Muscle layer of colon (tissue), 2 donors: ENCODE measurements around the gene CHN2.
"Not testable (repeated sequence)": the region's sequence is repeated elsewhere in the genome, so short reads cannot be mapped to it uniquely, and the experiment has no call there.

ENCODE experiments used
- H3K27ac ChIP-seq: one replicate; pipeline ENCODE4 v1.7.0; 2013; ENCODE audit warnings: low read depth, mild to moderate bottlenecking, low read length, moderate library complexity
- H3K27me3 ChIP-seq, 2 donors: one replicate each; pipeline ENCODE4 v1.7.0; 2013; ENCODE audit warnings: low read length in 2 of 2, mild to moderate bottlenecking in 2 of 2; ENCODE audit not compliant: insufficient read depth in 2 of 2, control insufficient read depth in 1 of 2
- H3K36me3 ChIP-seq: one replicate; pipeline ENCODE4 v1.7.0; 2013; ENCODE audit warnings: mild to moderate bottlenecking, low read length; ENCODE audit not compliant: insufficient read depth
- H3K4me1 ChIP-seq: one replicate; pipeline ENCODE4 v1.7.0; 2013; ENCODE audit warnings: mild to moderate bottlenecking, low read length; ENCODE audit not compliant: insufficient read depth
- H3K4me3 ChIP-seq, 2 donors: one replicate each; pipeline ENCODE4 v1.7.0; 2013; ENCODE audit warnings: low read length in 2 of 2, low read depth in 1 of 2, mild to moderate bottlenecking in 1 of 2, moderate library complexity in 1 of 2
- H3K9ac ChIP-seq: one replicate; pipeline ENCODE4 v1.7.0; 2013; ENCODE audit warnings: low read length
- H3K9me3 ChIP-seq: one replicate; pipeline ENCODE4 v1.7.0; 2013; ENCODE audit warnings: mild to moderate bottlenecking, low read length
- donor health status: abdominal sarcoma.
- donor health status: Adenocarcinoma of cecum.

CHN2 gene

DNA sequence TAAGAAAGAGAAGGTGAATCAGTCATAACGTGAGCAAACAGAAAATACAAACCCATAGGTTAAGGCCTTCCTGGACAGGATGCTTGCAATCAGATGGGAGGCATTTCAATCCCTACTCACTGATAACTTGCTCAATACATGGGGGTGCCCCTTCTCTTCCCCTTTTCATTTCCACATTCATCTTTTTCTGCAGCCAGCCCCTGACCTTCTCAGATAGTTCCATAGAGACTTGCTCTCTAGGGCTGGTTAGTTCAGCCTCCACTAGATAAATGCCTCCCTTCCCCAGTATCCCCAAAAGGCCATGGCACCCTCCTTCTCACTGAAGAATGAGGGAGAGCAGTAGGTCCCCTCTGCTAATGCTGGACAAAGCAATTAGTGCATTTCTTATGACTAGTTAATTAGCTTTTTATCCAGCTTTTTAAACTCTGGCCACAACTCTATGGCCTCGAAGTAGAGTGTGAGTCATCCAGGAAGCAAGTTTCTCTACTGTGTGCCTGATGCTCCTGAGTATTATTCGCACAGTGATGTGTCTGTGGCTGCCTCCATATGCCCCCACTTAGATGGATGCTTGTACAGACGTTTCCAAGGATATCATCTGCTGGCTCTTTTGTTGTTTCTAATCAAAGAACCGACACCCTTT lies 12.7 kb downstream of the CHN2 start:
- Histone ChIP-seq H3K36me3 (no peaks in the 10 kb centered on the region), H3K4me3 (no peak overlapping the region), H3K27me3 (no peaks in the 10 kb centered on the region), H3K4me1 (no peaks in the 10 kb centered on the region), H3K9me3 (no peaks in the 10 kb centered on the region), H3K9ac (no peak overlapping the region), H3K27ac (no peak overlapping the region)

DNA sequence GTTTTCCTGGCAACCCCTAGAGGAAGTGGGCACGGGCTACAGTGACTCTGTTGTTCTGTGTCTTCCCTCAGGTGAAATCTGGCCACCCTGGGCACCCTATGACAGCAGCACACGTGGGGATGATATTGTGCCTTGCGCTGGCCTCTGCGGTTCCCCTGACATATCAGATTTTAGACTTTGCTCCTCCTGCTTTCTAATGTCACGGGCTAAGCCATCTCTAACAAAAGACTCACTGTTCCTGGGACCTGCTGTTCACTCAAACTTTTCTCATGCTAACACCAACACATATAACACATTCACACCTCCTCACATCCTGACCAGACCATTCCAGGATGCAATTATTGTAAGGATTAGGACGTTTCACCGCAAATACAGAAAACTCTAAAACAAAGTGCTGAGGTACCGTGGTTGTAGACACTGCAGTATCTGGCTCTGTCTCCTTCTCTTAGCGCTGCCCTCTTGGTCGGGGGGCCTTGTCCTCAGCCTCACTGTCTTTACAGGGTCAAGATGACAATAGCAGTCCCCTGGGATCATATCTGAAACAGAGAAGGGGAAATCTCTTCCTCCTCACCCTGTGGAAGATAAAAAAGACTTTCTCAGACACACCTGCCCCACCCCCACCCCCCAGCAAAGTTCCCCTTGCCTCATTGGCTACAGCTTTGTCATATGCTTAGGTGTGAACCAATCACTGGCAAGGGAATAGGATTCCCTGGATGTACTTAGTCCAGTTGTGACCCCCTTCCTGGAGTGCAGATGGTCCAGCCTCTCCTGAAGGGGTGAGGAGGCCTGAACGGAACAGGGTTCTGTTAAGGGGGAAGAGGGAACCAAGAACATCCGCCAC lies 14.1 kb downstream of the CHN2 start:
- no peak overlapping the region for H3K4me3 ChIP-seq
- H3K4me1 ChIP-seq, result no peaks in the 10 kb centered on the region
- H3K36me3 ChIP-seq, result no peaks in the 10 kb centered on the region
- H3K27me3 ChIP-seq, result no peaks in the 10 kb centered on the region
- H3K9ac ChIP-seq, result no peak overlapping the region
- H3K27ac ChIP-seq, result no peak overlapping the region
- H3K9me3 ChIP-seq, result no peaks in the 10 kb centered on the region

DNA sequence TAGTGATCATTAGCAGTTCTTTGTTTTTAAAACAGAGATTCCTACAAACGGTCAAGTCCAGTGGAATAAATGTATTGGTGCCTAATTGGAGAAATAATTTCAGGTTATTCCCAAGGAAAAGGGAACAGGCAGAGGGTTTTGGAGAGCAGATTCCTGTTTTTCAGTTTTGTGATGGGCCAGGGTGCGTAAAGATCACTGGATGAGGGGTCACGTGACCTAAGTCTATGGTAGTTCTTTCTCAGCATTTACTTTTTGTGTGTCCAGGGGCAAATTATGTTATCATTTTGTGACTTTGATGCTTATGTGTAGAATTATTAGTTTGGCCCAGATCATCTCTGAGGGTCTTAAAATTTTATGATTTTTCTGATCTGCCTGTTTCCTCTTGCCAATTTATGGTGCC lies 15.2 kb downstream of the CHN2 start:
- Histone ChIP-seq H3K27me3 (no peaks in the 10 kb centered on the region), H3K27ac (no peak overlapping the region), H3K9ac (no peak overlapping the region), H3K9me3 (no peaks in the 10 kb centered on the region), H3K4me3 (no peak overlapping the region), H3K4me1 (no peaks in the 10 kb centered on the region), H3K36me3 (no peaks in the 10 kb centered on the region)

DNA sequence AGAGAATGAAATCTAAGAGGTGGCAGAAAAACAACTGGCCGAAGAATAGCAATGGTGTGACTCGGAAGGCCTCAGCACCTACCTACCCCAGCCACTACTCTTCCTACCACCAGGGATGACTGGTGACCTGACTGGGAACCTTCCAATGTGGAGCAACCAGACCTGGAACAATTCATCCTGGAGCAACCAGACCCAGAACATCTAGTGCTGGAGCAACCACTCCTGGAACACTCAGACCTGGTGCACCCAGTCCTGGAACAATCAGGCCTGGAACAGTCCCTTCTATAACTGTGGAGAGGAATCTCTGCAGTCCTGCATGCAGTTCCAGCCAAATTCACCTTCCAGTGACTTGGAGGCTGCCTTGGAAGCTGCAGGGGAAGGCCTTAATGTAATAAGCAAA lies 18.2 kb downstream of the CHN2 start:
- H3K4me1 ChIP-seq, H3K27me3 ChIP-seq, H3K9ac ChIP-seq, H3K4me3 ChIP-seq, H3K27ac ChIP-seq, H3K9me3 ChIP-seq, H3K36me3 ChIP-seq: not testable (repeated sequence)

DNA sequence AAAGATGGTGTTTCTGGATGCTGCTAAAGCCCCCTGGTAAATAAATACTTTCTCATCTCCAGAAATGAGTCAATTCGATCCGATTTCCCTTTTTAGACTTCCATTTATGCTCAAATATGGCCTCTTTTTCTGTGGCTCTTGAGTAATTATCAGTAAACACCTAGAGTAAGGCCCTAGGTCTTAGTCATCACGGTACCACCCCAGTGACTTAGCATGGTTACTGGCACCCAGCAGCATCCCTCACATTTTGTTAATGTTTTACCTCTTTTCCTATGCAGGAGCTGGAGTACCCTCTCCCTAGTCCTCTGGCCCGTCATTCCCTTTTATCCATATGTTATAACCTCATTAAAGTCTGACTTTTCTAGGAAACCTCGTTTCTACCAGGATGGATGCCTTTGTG lies 19.5 kb downstream of the CHN2 start:
- Histone ChIP-seq H3K27ac (no peak overlapping the region), H3K4me3 (no peak overlapping the region), H3K36me3 (no peaks in the 10 kb centered on the region), H3K9me3 (no peaks in the 10 kb centered on the region), H3K4me1 (no peaks in the 10 kb centered on the region), H3K27me3 (no peaks in the 10 kb centered on the region), H3K9ac (no peak overlapping the region)

DNA sequence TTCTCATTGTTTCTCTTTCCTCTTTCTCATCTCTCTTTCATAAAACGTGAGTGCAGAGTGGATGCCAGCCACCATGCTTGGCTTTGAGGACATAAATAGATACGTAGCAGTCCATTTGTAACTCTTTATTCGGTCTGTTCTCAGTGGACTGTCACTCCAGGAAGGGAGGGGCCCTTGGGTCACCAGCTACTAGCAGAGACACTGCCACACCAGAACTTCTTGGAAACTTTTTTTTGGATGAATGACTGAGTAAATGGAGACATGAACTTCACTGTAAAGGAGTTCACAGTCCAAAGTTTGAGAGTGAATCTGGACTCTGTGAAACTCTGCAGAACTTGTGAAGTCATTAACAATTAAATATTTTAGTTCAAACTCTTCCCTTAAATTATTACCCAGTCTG lies 20.2 kb downstream of the CHN2 start:
- no peaks in the 10 kb centered on the region for H3K4me1 ChIP-seq
- no peak overlapping the region for H3K27ac ChIP-seq
- H3K4me3 ChIP-seq, result no peak overlapping the region
- no peaks in the 10 kb centered on the region for H3K36me3 ChIP-seq
- no peaks in the 10 kb centered on the region for H3K27me3 ChIP-seq
- no peaks in the 10 kb centered on the region for H3K9me3 ChIP-seq
- H3K9ac ChIP-seq, result no peak overlapping the region

DNA sequence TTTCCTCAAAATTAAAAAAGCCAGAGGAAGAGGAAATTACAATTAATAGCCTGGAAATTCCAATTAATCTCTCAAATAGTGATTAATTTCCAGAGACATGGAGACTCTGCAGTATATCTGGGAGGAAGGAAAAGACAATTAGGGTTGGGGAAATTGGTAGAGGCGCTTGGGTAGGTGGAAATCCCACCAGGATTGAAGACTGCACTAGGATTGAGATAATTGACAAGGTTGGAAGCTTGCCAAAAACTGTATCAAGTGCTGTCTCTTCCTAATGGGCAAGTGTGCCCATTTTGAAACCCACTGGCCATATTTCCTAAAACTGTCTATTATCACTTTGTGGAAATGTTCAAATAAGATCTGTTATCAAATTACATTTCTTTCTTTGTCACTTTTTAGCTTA lies 21.6 kb downstream of the CHN2 start:
- Histone ChIP-seq H3K9ac (no peak overlapping the region), H3K27ac (no peak overlapping the region), H3K4me1 (no peaks in the 10 kb centered on the region), H3K9me3 (no peaks in the 10 kb centered on the region), H3K36me3 (no peaks in the 10 kb centered on the region), H3K27me3 (no peaks in the 10 kb centered on the region), H3K4me3 (no peak overlapping the region)

DNA sequence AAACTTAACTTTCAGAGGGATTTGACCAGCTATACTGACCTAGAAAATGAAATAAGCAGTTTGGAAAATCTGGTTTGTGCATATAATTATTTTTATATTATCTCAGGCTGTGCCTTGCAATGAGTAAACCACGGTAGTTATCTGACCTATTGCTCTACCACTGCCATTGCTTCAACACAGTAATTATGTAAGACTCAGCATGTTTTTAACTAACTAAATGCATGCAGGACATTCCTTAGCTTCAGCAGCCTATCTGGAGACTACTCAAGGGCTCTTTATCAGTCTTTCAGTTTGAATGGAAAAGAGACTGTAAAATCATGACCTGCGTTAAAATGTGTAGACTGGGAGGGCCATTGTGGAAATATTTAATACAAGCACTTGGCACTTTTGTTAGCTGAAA lies 22.5 kb downstream of the CHN2 start:
- no peak overlapping the region for H3K4me3 ChIP-seq

DNA sequence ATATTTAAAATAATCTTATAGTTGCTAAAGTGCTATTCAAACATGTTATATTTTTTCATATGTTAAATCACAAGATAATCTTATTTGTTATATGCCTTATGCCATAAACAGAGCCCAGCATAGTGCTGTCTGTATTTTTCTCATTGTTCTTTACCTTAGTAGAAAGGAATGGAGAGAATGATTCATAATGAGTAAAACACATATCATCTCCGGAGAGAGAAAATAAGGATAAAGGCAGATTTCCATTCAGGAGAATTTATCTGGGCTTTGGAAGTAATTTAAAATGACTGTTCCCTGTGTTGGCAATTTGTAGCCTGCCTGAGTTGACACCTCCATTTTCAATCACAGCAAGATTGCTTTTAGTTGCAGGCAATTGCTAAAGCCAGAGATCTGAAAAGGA lies 30.2 kb downstream of the CHN2 start:
- Histone ChIP-seq H3K4me1 (no peaks in the 10 kb centered on the region), H3K9me3 (no peaks in the 10 kb centered on the region), H3K27me3 (no peaks in the 10 kb centered on the region), H3K36me3 (no peaks in the 10 kb centered on the region), H3K9ac (no peak overlapping the region), H3K4me3 (no peak overlapping the region), H3K27ac (no peak overlapping the region)

More for the DNA sequence above, 22.5 kb downstream of the CHN2 start:
- no peaks in the 10 kb centered on the region for H3K36me3 ChIP-seq
- no peaks in the 10 kb centered on the region for H3K9me3 ChIP-seq
- no peak overlapping the region for H3K9ac ChIP-seq
- no peak overlapping the region for H3K27ac ChIP-seq
- no peaks in the 10 kb centered on the region for H3K27me3 ChIP-seq
- no peaks in the 10 kb centered on the region for H3K4me1 ChIP-seq

DNA sequence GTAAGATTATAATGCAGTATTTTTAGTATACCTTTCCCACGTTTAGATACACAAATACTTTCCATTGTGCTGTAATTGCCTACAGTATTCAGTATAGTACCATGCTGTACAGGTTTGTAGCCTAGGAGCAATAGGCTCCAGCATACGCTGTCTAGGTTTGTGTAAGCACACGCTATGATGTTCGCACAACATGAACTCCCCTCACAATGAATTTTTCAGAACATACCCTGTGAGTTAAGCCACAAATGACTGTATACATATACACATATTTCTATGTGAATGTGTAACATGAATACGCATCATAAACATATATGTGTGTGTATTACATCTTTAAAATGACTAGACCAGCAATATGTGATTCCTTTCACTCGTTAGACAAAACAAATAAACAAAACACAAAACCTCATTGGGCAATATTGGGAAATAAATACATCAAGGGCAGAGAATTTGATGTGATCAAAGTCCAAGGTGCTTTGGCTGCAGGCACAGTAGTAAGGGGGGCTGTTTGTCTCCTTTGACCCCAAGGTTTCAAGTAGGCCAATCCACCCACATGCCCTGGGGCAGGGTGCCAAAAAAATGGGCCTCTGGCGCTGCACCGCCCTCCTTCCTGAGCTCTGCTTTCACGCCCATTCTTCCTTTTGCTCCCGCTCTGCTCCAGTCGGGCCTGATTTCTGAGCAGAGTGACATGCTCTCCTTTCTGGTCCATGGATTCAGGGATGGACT lies 33.9 kb downstream of the CHN2 start:
- Histone ChIP-seq H3K4me1 (no peaks in the 10 kb centered on the region), H3K27me3 (no peaks in the 10 kb centered on the region), H3K9ac (no peak overlapping the region), H3K9me3 (no peaks in the 10 kb centered on the region), H3K36me3 (no peaks in the 10 kb centered on the region), H3K4me3 (no peak overlapping the region), H3K27ac (no peak overlapping the region)

DNA sequence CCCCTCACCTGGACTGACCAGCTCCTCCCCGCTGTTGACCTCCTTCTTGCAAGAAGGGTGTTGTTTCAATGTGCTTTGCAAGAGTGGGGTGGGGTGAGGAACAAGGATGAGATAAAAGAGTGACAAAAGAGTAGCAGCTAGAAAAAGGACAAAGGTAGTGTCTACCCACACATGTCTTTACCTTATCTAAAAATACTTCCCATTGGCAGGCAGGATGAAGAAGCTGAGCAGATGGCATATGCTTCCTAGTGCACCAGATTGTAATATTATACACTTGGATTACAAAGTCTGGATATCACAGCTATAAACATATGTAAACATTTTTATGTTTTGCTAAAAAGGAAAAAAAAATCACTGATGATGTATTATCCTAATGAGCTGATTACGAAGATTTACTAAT lies 34.5 kb downstream of the CHN2 start:
- Histone ChIP-seq H3K9me3 (no peaks in the 10 kb centered on the region), H3K27me3 (no peaks in the 10 kb centered on the region), H3K4me1 (no peaks in the 10 kb centered on the region), H3K27ac (no peak overlapping the region), H3K36me3 (no peaks in the 10 kb centered on the region), H3K9ac (no peak overlapping the region), H3K4me3 (no peak overlapping the region)
